GM19099 (cell line): ENCODE data around the gene TUBA4A.

ENCODE experiments used
- POLR2A ChIP-seq: IDR thresholded peaks from 3 replicates; pipeline ENCODE4 v1.6.1; 2011; ENCODE audit warnings: low read depth; ENCODE audit not compliant: insufficient read length; ENCODE audit errors: extremely low read depth

TUBA4A gene

GRCh38 chr2:219253753-219254589, at the start of gene TUBA4A:
TUBA4A (minus strand) TSS chr2:219253918; CDS start chr2:219253858, 60 bp downstream.
- peak; percentile 100 for TF ChIP-seq POLR2A

- TF ChIP-seq POLR2A = no peak
Measured at GRCh38 chr2:219302412-219302968, 48.8 kb upstream of the TUBA4A start.

GRCh38 chr2:219300022-219300421, 46.3 kb upstream of the TUBA4A start:
- no peak for TF ChIP-seq POLR2A

GRCh38 chr2:219299372-219299760, 45.6 kb upstream of the TUBA4A start:
- TF ChIP-seq POLR2A = no peak

GRCh38 chr2:219298759-219299371, 45.1 kb upstream of the TUBA4A start:
- no peak for TF ChIP-seq POLR2A

GRCh38 chr2:219297766-219298456, 44.2 kb upstream of the TUBA4A start:
- no peak for TF ChIP-seq POLR2A

- TF ChIP-seq POLR2A = no peak
Measured at GRCh38 chr2:219296631-219297391, 43.1 kb upstream of the TUBA4A start.

GRCh38 chr2:219296142-219296541, 42.4 kb upstream of the TUBA4A start:
- TF ChIP-seq POLR2A = no peak

- TF ChIP-seq POLR2A = peak; percentile 81
Measured at GRCh38 chr2:219294356-219295351, 40.9 kb upstream of the TUBA4A start.

- no peak for TF ChIP-seq POLR2A
Measured at GRCh38 chr2:219293736-219294231, 40.1 kb upstream of the TUBA4A start.

- TF ChIP-seq POLR2A = no peak
Measured at GRCh38 chr2:219292616-219293015, 38.9 kb upstream of the TUBA4A start.

- no peak for TF ChIP-seq POLR2A
Measured at GRCh38 chr2:219291910-219292490, 38.3 kb upstream of the TUBA4A start.

GRCh38 chr2:219291394-219291793, 37.7 kb upstream of the TUBA4A start:
- no peak for TF ChIP-seq POLR2A
